ENCODE results near the gene STAB1. TPM values are rescaled to one million over a fixed set of nuclear protein-coding genes. Genes with fewer than 3 reads are reported as not detected.

STAB1 gene
- total and polyA plus RNA-seq, 2 of the 13 experiments (the other 11 are each of a cell fraction or from before 2014, with no cell fraction given): 0.09 to 0.34 TPM

DNA sequence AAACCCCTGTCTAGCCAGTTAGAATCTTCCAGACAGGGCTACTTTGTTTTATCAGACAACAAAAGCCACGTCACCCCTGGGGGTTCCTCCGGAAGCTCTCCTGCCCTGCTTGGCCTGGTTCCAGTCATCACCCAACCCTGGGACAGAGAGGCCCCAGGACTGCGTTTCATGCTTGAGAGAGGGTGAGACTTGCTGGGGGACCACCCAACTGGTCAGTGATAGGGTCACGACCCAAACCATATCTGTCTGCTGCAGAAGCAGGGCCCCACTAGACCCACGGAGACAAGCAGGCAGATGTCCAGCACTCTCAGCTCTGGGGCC lies 37.3 kb downstream of the STAB1 start (continued):
- TF ChIP-seq, protein P1, sequence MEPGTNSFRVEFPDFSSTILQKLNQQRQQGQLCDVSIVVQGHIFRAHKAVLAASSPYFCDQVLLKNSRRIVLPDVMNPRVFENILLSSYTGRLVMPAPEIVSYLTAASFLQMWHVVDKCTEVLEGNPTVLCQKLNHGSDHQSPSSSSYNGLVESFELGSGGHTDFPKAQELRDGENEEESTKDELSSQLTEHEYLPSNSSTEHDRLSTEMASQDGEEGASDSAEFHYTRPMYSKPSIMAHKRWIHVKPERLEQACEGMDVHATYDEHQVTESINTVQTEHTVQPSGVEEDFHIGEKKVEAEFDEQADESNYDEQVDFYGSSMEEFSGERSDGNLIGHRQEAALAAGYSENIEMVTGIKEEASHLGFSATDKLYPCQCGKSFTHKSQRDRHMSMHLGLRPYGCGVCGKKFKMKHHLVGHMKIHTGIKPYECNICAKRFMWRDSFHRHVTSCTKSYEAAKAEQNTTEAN (CRISPR knock-in tag; conservative IDR thresholded peaks at IDR 0.05): no peak
- TF ChIP-seq XBP1 (CRISPR knock-in tag; IDR thresholded peaks at IDR 0.05) (peak; percentile 79), NFATC3 (CRISPR knock-in tag; IDR thresholded peaks at IDR 0.05) (no peak), FOXA3 (CRISPR knock-in tag; IDR thresholded peaks at IDR 0.05) (no peak), ELF1 (CRISPR knock-in tag; IDR thresholded peaks at IDR 0.05) (no peak), NR2F2 (IDR thresholded peaks at IDR 0.05; ENCODE audit: borderline replicate concordance, low read depth) (peak; percentile 16; the same call in 1 of the 2 replicates), SOX13 (IDR thresholded peaks at IDR 0.05) (no peak), SOX13 (CRISPR knock-in tag; conservative IDR thresholded peaks at IDR 0.05 in 1 of 2, IDR thresholded peaks at IDR 0.05 in 1 of 2) (no peak; a peak in 1 of 4 replicates), KAT8 (CRISPR knock-in tag; IDR thresholded peaks at IDR 0.05) (no peak), FOXJ3 (CRISPR knock-in tag; IDR thresholded peaks at IDR 0.05; ENCODE audit: borderline replicate concordance) (no peak), SP140L (CRISPR knock-in tag; IDR thresholded peaks at IDR 0.05; ENCODE audit: borderline replicate concordance) (no peak), ZSCAN12 (CRISPR knock-in tag; IDR thresholded peaks at IDR 0.05) (no peak), EED (CRISPR knock-in tag; IDR thresholded peaks at IDR 0.05) (no peak)
- TF ChIP-seq, protein P2, sequence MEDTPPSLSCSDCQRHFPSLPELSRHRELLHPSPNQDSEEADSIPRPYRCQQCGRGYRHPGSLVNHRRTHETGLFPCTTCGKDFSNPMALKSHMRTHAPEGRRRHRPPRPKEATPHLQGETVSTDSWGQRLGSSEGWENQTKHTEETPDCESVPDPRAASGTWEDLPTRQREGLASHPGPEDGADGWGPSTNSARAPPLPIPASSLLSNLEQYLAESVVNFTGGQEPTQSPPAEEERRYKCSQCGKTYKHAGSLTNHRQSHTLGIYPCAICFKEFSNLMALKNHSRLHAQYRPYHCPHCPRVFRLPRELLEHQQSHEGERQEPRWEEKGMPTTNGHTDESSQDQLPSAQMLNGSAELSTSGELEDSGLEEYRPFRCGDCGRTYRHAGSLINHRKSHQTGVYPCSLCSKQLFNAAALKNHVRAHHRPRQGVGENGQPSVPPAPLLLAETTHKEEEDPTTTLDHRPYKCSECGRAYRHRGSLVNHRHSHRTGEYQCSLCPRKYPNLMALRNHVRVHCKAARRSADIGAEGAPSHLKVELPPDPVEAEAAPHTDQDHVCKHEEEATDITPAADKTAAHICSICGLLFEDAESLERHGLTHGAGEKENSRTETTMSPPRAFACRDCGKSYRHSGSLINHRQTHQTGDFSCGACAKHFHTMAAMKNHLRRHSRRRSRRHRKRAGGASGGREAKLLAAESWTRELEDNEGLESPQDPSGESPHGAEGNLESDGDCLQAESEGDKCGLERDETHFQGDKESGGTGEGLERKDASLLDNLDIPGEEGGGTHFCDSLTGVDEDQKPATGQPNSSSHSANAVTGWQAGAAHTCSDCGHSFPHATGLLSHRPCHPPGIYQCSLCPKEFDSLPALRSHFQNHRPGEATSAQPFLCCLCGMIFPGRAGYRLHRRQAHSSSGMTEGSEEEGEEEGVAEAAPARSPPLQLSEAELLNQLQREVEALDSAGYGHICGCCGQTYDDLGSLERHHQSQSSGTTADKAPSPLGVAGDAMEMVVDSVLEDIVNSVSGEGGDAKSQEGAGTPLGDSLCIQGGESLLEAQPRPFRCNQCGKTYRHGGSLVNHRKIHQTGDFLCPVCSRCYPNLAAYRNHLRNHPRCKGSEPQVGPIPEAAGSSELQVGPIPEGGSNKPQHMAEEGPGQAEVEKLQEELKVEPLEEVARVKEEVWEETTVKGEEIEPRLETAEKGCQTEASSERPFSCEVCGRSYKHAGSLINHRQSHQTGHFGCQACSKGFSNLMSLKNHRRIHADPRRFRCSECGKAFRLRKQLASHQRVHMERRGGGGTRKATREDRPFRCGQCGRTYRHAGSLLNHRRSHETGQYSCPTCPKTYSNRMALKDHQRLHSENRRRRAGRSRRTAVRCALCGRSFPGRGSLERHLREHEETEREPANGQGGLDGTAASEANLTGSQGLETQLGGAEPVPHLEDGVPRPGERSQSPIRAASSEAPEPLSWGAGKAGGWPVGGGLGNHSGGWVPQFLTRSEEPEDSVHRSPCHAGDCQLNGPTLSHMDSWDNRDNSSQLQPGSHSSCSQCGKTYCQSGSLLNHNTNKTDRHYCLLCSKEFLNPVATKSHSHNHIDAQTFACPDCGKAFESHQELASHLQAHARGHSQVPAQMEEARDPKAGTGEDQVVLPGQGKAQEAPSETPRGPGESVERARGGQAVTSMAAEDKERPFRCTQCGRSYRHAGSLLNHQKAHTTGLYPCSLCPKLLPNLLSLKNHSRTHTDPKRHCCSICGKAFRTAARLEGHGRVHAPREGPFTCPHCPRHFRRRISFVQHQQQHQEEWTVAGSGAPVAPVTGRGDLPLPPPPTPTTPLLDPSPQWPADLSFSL (CRISPR knock-in tag; IDR thresholded peaks at IDR 0.05): no peak
- TF ChIP-seq, protein P3, sequence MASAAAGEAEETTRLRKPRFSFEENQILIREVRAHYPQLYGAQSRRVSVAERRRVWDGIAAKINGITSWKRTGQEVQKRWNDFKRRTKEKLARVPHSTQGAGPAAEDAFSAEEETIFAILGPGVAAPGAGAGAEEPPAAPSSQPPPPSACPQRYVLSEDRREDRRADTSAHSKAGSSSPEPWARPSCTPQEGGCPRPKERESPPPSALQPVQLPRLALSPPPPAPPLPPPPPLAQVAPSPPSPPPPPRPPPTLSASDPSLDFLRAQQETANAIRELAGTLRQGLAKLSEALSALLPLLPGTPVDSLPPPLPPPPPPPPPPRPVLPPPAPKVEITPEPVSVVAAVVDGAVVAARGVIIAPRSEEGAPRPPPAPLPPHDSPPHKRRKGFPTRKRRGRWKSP (CRISPR knock-in tag; IDR thresholded peaks at IDR 0.05): peak; percentile 50; the same call in 1 of the 2 replicates
- TF ChIP-seq, protein P4, sequence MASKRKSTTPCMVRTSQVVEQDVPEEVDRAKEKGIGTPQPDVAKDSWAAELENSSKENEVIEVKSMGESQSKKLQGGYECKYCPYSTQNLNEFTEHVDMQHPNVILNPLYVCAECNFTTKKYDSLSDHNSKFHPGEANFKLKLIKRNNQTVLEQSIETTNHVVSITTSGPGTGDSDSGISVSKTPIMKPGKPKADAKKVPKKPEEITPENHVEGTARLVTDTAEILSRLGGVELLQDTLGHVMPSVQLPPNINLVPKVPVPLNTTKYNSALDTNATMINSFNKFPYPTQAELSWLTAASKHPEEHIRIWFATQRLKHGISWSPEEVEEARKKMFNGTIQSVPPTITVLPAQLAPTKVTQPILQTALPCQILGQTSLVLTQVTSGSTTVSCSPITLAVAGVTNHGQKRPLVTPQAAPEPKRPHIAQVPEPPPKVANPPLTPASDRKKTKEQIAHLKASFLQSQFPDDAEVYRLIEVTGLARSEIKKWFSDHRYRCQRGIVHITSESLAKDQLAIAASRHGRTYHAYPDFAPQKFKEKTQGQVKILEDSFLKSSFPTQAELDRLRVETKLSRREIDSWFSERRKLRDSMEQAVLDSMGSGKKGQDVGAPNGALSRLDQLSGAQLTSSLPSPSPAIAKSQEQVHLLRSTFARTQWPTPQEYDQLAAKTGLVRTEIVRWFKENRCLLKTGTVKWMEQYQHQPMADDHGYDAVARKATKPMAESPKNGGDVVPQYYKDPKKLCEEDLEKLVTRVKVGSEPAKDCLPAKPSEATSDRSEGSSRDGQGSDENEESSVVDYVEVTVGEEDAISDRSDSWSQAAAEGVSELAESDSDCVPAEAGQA (IDR thresholded peaks at IDR 0.05; ENCODE audit: low read depth): no peak
- TF ChIP-seq, protein P4 (CRISPR knock-in tag; IDR thresholded peaks at IDR 0.05; ENCODE audit: borderline replicate concordance): no peak

All from HepG2 (cell line).